GM21515 (cell line): Measurements from ENCODE around the gene HOXA1.

Source experiments
- ATAC-seq: cut with Tn5 transposase; IDR thresholded peaks from one replicate; pipeline ENCODE4 v1.9.1; 2021; ENCODE audit not compliant: unreplicated experiment

The HOXA1 gene

GRCh38 chr7:27095897-27096767 lies at the start of gene HOXA1:
TSS of gene HOXA1 (minus strand) at chr7:27096000. CDS start at chr7:27095912, 88 bp downstream.
- ATAC-seq: peak; percentile 91

DNA sequence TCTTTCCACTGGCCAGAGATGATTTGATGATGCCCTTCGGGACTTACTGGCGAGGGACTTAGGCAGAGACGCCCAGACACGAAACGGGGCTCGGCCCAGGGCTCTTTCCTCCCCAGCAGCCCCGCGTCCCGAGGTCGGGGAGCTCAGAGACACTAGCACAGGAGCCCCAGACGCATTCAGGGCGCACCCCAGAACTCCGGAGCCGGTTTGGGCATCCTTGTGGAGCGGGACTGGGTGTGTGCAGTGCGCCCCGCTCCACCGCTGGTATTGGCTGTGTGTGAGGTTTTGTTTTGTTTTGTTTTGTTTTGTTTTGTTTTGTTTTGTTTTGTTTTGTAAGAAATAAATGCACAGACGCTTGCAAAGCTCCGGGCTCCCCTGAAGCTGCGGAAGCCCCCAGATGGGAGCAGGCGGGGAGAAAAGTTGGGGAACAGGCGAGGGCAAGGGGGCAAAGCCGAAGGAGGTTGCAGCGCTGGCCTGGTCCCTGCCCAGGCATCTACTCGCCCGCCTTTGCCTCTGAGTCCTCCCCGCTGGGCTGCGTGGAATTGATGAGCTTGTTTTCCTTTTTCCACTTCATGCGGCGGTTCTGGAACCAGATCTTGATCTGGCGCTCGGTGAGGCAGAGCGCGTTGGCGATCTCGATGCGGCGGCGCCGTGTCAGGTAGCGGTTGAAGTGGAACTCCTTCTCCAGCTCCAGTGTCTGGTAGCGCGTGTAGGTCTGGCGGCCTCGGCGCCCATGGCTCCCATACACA lies 49.5 kb upstream of the HOXA1 start:
- ATAC-seq: no peak

DNA sequence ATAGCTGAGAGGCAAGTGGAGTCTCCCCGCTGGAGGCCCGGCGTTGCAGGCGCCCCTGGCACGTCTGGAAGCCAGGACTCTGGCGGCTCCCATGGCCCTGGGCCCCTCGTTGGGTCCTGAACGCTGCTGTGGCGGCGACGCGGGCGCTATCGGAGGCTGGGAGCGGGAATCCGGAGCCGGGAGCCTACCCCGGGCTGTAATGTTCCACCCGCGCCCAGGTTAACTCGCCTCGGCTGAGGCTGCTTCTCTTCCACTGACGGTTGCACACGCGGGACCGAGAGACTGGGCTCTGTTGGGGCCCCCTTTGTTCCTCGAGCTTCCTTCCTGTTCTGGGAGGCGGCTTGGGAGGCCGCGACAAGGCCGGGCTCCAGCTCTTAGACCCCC lies 49.0 kb upstream of the HOXA1 start:
- no peak for ATAC-seq

GRCh38 chr7:27143950-27144780 lies 48.4 kb upstream of the HOXA1 start:
- ATAC-seq: no peak

- no peak for ATAC-seq
Observed at GRCh38 chr7:27143023-27143949, 47.5 kb upstream of the HOXA1 start, which contains the start of gene HOXA5. TSS of gene HOXA5 (minus strand) at chr7:27143681. CDS start at chr7:27143607, 74 bp downstream.

GRCh38 chr7:27142580-27143022 lies 46.8 kb upstream of the HOXA1 start:
- ATAC-seq: no peak

DNA sequence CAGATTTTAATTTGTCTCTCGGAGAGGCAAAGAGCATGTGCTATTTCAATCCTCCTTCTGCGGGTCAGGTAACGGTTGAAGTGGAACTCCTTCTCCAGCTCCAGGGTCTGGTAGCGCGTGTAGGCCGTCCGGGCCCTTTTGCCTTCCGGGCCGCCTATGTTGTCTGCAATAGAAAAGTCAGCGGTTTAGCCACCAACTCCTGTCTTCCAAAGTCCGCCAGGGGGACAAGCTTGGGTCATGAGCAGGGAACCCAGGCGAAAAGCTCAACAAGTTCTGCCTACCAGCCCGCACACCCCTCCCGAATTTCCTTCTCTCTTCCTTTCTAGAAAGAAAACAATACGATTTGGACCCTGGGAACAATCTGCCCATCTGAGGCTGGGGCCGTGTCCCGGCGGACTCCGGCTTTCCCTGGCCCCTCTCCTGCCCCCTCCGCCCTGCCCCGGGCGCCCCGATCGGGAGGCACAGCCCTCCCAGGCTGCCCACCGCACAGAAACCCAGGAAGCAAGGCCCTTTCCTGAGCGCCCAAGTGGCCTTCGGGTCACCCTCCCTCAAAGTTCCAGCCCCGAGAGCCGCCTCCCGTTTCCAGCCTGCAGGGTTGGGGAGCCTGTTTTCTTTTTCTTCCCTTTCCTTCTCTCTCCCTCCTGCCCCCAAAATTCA lies 46.3 kb upstream of the HOXA1 start:
- no peak for ATAC-seq

DNA sequence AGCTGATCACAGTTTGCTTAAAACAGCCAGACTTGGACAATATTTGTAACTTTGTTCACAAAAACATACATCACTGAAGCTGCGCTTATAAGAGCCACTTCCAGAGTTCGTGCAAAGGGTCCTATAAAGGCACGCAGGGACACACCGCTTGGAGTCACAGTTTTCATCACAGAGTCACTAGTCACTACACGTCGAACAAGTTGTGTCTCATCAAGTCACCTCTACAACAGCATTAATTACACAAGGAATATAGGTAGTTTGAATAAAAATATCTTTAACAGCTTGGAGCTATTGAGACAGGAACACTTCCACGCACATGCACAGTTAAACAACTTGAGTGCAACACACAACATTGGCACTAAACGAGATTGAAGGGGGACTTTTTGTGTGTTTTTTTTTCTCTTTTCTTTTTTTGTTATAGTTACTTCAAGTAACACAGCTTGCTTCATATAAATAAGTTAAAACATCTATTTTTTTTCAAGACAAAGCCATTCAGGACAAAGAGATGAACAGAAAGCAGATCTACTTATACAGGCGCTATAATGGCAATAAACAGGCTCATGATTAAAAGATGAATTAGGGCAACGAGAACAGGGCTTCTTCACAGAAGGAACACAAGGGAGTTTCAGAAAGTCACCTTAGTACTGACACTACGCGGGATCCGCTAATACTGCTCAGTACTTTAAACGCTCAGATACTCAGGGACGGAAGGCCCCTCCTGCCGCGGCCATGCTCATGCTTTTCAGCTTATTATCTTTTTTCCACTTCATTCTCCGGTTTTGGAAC lies 45.5 kb upstream of the HOXA1 start:
- ATAC-seq: no peak

GRCh38 chr7:27140126-27140857 lies 44.5 kb upstream of the HOXA1 start:
- no peak for ATAC-seq

- no peak for ATAC-seq
Observed at GRCh38 chr7:27139334-27140125, 43.7 kb upstream of the HOXA1 start.

- no peak for ATAC-seq
Observed at GRCh38 chr7:27138985-27139333, 43.2 kb upstream of the HOXA1 start.

GRCh38 chr7:27138472-27138871 lies 42.7 kb upstream of the HOXA1 start:
- no peak for ATAC-seq

DNA sequence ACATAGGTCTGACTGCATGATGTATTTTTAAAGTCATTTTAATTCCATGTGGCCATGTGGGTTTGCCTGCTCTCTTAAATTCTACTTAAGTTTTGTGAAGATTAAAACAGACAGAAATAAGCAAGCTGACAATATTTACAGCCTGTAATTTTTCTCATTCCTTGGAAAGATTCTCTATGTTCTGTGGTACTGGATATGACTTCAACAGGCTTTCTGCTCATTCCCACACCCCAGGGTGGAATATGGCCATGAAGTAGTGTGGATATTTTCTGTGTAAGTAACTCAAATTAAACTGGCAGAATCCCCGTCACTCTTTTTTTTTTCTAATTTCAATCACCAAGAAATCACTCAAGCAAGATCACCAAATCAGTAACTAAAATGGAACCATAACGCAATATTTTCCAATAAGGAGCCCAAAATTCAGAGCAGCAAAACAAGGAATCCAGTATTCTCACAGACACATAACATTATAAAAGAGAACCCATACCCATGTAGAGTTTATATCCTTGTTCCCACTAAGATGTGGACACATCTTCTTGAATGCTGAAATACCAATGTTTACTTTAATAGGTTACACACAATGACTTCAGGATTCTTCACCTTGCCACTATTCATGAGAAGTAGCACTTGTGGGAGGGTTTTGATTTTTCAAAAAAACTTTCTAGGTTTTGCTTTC lies 42.0 kb upstream of the HOXA1 start:
- ATAC-seq: no peak

- ATAC-seq: no peak
Observed at GRCh38 chr7:27134392-27134791, 38.6 kb upstream of the HOXA1 start.

DNA sequence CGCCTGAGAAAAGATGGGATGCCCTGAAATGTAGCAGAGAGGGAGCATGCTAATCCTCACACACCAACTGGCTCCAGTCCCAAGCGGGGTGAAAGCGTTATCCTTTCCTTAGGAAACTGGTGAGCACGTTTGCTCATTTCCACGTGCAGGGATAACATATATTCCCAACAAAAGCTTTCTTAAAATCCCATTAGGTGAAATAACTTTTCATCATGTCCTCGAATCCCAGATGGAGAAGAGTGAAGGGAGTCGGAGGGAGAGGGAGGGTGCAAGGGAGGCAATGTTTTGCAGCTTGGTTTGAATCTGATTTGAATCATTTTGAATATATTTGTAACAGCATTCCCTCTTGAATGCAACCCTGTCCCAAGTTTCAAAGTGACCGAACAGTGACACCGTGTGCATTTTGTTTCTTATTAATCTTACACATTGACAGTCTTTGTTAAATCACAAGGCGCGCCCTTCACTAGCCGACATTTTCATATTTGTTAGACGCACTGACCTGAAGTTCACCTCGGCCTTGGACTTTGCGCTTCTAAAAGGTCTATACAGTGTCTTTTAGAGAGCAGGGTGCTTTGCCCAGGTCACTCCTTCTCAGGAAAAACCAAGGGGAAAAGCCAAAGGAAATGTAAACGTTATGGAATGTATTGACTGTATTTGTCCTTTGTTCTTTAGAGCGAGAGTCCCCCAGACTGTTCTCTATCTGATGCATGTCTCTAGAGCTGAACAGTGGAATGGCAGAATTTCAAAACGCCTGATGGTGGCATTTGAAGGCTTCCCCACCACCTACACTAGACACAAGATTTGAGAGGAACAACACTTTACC lies 37.8 kb upstream of the HOXA1 start:
- no peak for ATAC-seq

DNA sequence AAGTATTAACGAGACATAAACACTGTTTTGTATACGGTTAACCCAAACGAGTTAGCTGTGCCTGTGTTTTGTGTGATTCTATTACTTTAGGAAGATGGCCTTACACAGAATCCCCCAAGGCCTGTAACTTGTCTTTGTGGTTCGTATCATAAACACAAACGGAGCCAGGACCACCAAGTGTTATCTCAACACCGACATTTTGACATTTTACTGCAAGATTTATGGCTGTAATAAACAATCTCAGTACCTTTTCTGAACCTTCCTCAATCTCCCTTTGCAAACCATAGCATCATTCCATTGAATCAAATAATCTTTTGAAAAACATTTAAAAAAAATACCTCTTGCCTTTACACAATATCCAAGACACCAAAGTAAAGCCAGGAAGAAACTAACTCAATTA lies 37.2 kb upstream of the HOXA1 start:
- ATAC-seq: no peak
